NCI-H2171 (cell line): ENCODE results near the gene KRT84.

Experiments
- DNase-seq: peaks from one replicate; lab custom pipeline; 2025; lab: John Stamatoyannopoulos, UW

The KRT84 gene

GRCh38 chr12:52383331-52383730 lies 2.1 kb downstream of the KRT84 start:
- no peak for DNase-seq

- no peak for DNase-seq
Observed at GRCh38 chr12:52382854-52383253, 2.6 kb downstream of the KRT84 start.

- no peak for DNase-seq
Observed at GRCh38 chr12:52381206-52381605, 4.2 kb downstream of the KRT84 start.

GRCh38 chr12:52380271-52380694 lies 5.2 kb downstream of the KRT84 start:
- no peak for DNase-seq

- DNase-seq: no peak
Observed at GRCh38 chr12:52379536-52379935, 5.9 kb downstream of the KRT84 start.

- no peak for DNase-seq
Observed at GRCh38 chr12:52378091-52378490, 7.4 kb downstream of the KRT84 start.

GRCh38 chr12:52377266-52377665 lies 8.2 kb downstream of the KRT84 start:
- DNase-seq: no peak

- peak; percentile 81 for DNase-seq
Observed at GRCh38 chr12:52372216-52373154, 13.0 kb downstream of the KRT84 start.

GRCh38 chr12:52371716-52372115 lies 13.7 kb downstream of the KRT84 start:
- DNase-seq: no peak

GRCh38 chr12:52370926-52371608 lies 14.4 kb downstream of the KRT84 start:
- no peak for DNase-seq

GRCh38 chr12:52369809-52370208 lies 15.6 kb downstream of the KRT84 start:
- no peak for DNase-seq

GRCh38 chr12:52369211-52369610 lies 16.2 kb downstream of the KRT84 start:
- DNase-seq: no peak

GRCh38 chr12:52368508-52368907 lies 16.9 kb downstream of the KRT84 start:
- DNase-seq: no peak

GRCh38 chr12:52367876-52368275 lies 17.6 kb downstream of the KRT84 start:
- DNase-seq: no peak

- no peak for DNase-seq
Observed at GRCh38 chr12:52366738-52367485, 18.5 kb downstream of the KRT84 start, which contains the start of gene KRT85. Gene KRT85, minus strand, starts transcription at chr12:52367481. Its CDS starts 76 bp downstream, at chr12:52367405.

- no peak for DNase-seq
Observed at GRCh38 chr12:52364901-52365489, 20.5 kb downstream of the KRT84 start.

- no peak for DNase-seq
Observed at GRCh38 chr12:52364061-52364460, 21.4 kb downstream of the KRT84 start.

- DNase-seq: no peak
Observed at GRCh38 chr12:52363111-52363679, 22.3 kb downstream of the KRT84 start.

GRCh38 chr12:52362118-52362726 lies 23.2 kb downstream of the KRT84 start:
- no peak for DNase-seq

- no peak for DNase-seq
Observed at GRCh38 chr12:52361553-52361952, 23.9 kb downstream of the KRT84 start.

- no peak for DNase-seq
Observed at GRCh38 chr12:52360663-52361271, 24.7 kb downstream of the KRT84 start.
